OCI-LY7 (cell line): Measurements from ENCODE around the gene SLC44A5.

ENCODE experiments used
- EZH2phosphoT487 ChIP-seq: fragments of 200-600 bp; sonication (generic); IDR thresholded peaks from 2 replicates; pipeline ENCODE4 v1.6.1; 2018; ENCODE audit warnings: low read depth, borderline replicate concordance, mild to moderate bottlenecking, mixed run types, antibody characterized with exemption, low read length, moderate library complexity, mixed read lengths
- TF ChIP-seq, protein P1 (sequence below): fragments of 200-600 bp; sonication (generic); conservative IDR thresholded peaks from 2 replicates; pipeline ENCODE4 v1.5.1; 2014; ENCODE audit warnings: mild to moderate bottlenecking, antibody characterized with exemption, low read length, moderate library complexity, mixed read lengths

DNA sequence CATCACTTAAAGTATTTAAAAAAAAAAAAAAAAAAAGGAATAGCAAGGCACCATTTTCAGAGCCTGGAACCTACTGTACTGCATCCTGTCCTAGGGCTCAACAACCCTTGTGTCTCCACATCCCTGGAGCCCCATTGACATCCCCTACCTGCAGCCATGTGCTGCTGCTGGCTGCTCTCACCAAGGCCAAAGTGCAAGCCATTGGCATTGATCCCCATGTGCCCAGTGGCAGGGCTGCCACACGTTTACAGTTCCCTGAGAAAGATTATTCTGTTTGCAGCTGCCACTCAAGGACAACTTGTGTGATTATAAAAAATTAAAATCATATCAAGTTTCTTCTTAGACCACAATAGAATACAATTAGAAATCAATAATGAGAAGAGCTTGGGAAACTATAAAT, 346.8 kb downstream of the SLC44A5 start:
- TF ChIP-seq, protein P1, sequence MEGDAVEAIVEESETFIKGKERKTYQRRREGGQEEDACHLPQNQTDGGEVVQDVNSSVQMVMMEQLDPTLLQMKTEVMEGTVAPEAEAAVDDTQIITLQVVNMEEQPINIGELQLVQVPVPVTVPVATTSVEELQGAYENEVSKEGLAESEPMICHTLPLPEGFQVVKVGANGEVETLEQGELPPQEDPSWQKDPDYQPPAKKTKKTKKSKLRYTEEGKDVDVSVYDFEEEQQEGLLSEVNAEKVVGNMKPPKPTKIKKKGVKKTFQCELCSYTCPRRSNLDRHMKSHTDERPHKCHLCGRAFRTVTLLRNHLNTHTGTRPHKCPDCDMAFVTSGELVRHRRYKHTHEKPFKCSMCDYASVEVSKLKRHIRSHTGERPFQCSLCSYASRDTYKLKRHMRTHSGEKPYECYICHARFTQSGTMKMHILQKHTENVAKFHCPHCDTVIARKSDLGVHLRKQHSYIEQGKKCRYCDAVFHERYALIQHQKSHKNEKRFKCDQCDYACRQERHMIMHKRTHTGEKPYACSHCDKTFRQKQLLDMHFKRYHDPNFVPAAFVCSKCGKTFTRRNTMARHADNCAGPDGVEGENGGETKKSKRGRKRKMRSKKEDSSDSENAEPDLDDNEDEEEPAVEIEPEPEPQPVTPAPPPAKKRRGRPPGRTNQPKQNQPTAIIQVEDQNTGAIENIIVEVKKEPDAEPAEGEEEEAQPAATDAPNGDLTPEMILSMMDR: no peak
- no peak for TF ChIP-seq EZH2phosphoT487
